ENCODE results near the gene EML2. TPM values are rescaled to one million over a fixed set of nuclear protein-coding genes. Genes with fewer than 3 reads are reported as not detected.

Gene EML2
- polyA plus RNA-seq, 1 donor: 8.9 TPM

GRCh38 chr19:45587873-45588272 is 51.3 kb downstream of the EML2 start:
- no peak for DNase-seq (ENCODE audit: low read depth)

- no peak for DNase-seq (ENCODE audit: low read depth)
These were observed 54.0 kb downstream of the EML2 start for GRCh38 chr19:45585158-45585577.

- DNase-seq (ENCODE audit: low read depth): peak; percentile 99
These were observed 54.7 kb downstream of the EML2 start, which contains the start of gene OPA3 for GRCh38 chr19:45584332-45585157. OPA3 (minus strand) TSS chr19:45584802; CDS start chr19:45584764, 38 bp downstream.

GRCh38 chr19:45581576-45581975 is 57.6 kb downstream of the EML2 start:
- DNase-seq (ENCODE audit: low read depth): no peak

- no peak for DNase-seq (ENCODE audit: low read depth)
These were observed 60.3 kb downstream of the EML2 start for GRCh38 chr19:45578861-45579260.

GRCh38 chr19:45577111-45577905 is 61.9 kb downstream of the EML2 start:
- DNase-seq (ENCODE audit: low read depth): no peak

GRCh38 chr19:45576682-45577081 is 62.5 kb downstream of the EML2 start:
- no peak for DNase-seq (ENCODE audit: low read depth)

- no peak for DNase-seq (ENCODE audit: low read depth)
These were observed 64.0 kb downstream of the EML2 start for GRCh38 chr19:45575216-45575615.

- no peak for DNase-seq (ENCODE audit: low read depth)
These were observed 64.7 kb downstream of the EML2 start for GRCh38 chr19:45574526-45574925.

- no peak for DNase-seq (ENCODE audit: low read depth)
These were observed 67.6 kb downstream of the EML2 start for GRCh38 chr19:45571457-45572220.

- no peak for DNase-seq (ENCODE audit: low read depth)
These were observed 69.4 kb downstream of the EML2 start for GRCh38 chr19:45569619-45570421.

GRCh38 chr19:45568732-45569131 is 70.5 kb downstream of the EML2 start:
- DNase-seq (ENCODE audit: low read depth): no peak

GRCh38 chr19:45567609-45568008 is 71.6 kb downstream of the EML2 start:
- DNase-seq (ENCODE audit: low read depth): no peak

- no peak for DNase-seq (ENCODE audit: low read depth)
These were observed 74.9 kb downstream of the EML2 start for GRCh38 chr19:45564131-45564780.

- no peak for DNase-seq (ENCODE audit: low read depth)
These were observed 78.5 kb downstream of the EML2 start for GRCh38 chr19:45560686-45561085.

GRCh38 chr19:45560038-45560437 is 79.2 kb downstream of the EML2 start:
- DNase-seq (ENCODE audit: low read depth): no peak
